GM19025 (cell line): ENCODE data around the gene TIMM50.

Experiments used
- ATAC-seq: cut with Tn5 transposase; IDR thresholded peaks from one replicate; pipeline ENCODE4 v1.9.1; 2021; ENCODE audit warnings: mild to moderate bottlenecking, low read depth, moderate library complexity; ENCODE audit not compliant: unreplicated experiment

TIMM50 gene

GRCh38 chr19:39524495-39524894 is 43.9 kb downstream of the TIMM50 start:
- no peak for ATAC-seq

- no peak for ATAC-seq
Observed at GRCh38 chr19:39525205-39525604, 44.6 kb downstream of the TIMM50 start.

GRCh38 chr19:39531834-39532232 is 51.2 kb downstream of the TIMM50 start:
- ATAC-seq, result no peak

- peak; percentile 84 for ATAC-seq
Observed at GRCh38 chr19:39532233-39533002, 51.8 kb downstream of the TIMM50 start, which contains the start of gene EID2B. Gene EID2B, minus strand, starts transcription at chr19:39532852. Its CDS starts 50 bp downstream, at chr19:39532802.

- ATAC-seq, result no peak
Observed at GRCh38 chr19:39533003-39533512, 52.4 kb downstream of the TIMM50 start.

GRCh38 chr19:39533791-39534190 is 53.2 kb downstream of the TIMM50 start:
- ATAC-seq, result no peak

- ATAC-seq, result no peak
Observed at GRCh38 chr19:39539165-39539517, 58.5 kb downstream of the TIMM50 start.

- ATAC-seq, result peak; percentile 77
Observed at GRCh38 chr19:39539518-39540332, 59.1 kb downstream of the TIMM50 start, which contains the start of gene EID2. Gene EID2, minus strand, starts transcription at chr19:39540161. Its CDS starts 82 bp downstream, at chr19:39540079.

GRCh38 chr19:39540333-39540673 is 59.7 kb downstream of the TIMM50 start:
- ATAC-seq, result no peak
